CD4-positive, alpha-beta T cell treated with Interleukin-17A for 1 hour (primary cell): ENCODE data around the gene VWA3B.
"Not testable (repeated sequence)": the region's sequence is repeated elsewhere in the genome, so short reads cannot be mapped to it uniquely, and the experiment has no call there.

ENCODE experiments used
- DNase-seq: peaks from one replicate; pipeline ENCODE4 v3.0.0-alpha.2; 2020

VWA3B gene

DNA sequence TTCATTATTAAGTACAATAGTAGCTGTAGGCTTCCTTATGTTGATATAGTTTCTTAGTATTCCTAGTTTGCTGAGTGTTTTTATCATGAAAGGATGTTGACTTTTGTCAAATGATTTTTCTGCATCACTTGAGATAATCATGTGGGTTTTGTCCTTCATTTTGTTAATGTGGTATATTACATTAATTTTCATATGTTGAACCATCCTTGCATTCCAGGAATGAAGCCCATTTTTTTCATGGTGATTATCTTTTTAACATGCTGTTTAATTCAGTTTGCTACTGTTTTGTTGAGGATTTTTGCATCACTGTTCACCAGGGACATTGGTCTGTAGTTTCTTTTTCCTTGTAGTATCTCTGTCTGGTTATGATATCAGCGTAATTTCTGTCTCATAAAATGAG lies 176.4 kb downstream of the VWA3B start:
- DNase-seq, result no peak

DNA sequence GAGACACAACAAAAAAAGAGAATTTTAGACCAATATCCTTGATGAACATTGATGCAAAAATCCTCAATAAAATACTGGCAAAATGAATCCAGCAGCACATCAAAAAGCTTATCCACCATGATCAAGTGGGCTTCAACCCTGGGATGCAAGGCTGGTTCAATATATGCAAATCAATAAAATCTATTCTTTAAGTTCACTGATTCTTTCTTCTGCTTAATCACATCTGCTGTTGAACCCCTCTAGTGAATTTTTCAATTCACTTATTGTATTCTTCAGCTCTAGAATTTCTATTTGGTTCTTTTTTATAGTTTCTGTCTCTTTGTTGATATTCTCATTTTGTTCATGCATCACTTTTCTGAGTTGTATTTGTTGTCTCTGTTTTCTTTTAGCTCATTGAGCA lies 181.3 kb downstream of the VWA3B start:
- DNase-seq, result not testable (repeated sequence)

DNA sequence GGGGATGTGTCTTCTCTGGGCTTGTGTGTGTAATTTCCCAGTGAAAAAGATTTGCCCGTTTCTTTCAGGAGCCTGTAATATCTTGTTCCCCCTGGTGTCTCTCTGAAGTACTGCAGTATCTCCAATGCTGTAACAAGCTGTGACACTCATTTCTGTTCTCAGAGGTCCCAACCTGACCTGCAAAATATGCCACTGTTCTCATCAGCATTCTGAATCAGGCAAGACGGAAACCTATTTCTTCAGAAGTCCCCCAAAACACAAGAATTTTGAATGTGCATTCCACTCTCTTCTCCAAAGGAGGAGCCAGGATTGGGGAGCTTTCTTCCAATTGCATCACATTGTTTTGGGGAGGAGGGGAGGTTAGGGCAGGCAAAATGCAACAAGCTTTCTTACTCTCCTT lies 182.3 kb downstream of the VWA3B start:
- DNase-seq, result peak; percentile 31

DNA sequence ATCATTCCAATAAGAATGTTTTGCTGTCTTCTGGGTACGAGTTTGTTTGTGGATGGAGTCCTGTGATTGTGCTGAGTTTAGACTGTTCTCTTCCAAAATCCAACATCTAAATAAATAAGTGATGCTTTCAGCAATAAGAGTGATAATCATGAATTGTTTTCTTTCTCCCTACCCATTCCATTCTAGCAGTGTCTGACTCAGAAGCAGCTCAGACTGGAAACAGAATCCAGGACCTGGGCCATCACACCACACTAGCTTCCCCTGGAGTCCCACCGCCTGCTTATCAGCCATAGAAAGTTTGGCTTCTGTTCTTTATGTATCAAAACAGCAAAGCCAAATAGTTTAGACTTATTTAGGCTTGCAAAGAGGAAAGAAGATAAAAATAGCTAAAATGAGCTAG lies 182.9 kb downstream of the VWA3B start:
- no peak for DNase-seq

DNA sequence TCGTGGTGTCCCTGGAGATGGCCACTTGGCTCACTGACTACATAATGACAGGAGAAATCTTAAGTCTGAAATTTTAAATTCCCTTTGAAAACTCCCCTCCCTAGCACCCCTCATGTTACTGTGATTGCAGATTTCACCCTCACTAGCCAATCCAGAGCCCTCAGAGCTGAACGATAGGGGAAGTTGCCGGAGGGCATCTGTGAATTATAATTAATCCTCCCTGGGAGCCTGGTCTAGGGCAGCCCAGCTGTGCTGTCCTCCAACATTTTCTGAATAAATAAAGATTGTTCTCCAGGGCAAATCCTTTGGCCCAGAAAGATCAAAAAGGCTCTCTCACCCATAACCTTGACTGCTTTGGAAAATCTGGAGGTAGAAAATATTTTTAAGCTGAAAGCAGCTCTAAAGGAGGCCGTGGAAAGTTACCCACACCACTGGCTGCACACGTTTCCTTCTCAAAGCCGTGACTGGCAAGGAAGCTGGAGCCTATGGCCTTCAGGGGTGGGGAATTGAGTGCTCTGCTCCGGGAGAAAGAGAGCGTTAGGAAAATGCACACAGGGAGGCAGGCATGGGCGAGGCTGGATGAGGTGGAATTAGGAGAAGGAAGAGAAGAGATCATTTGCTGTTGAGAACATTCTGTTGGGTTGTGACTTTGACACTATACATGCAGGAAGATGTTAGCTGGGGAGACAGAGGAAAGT lies 190.3 kb downstream of the VWA3B start:
- no peak for DNase-seq

DNA sequence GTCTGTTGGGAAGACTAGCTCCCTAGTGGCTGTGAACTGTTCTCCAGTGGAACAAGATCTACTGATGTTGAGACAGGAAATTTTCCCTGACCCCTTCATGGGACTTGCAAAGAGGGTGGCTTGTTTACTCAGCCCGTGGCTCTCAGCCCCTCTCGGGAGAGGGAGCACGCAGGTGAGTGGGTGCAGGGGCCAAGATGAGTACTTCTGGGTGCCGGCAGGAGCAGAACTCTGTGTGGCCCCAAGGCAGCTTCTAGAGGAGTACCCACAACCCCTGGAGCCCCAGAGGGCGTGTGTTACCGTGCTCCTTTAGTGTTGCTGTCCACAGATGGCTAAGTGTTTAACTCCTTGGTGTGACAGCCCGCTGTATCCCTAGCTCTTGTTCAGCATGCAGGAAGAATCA lies 191.1 kb downstream of the VWA3B start:
- no peak for DNase-seq

DNA sequence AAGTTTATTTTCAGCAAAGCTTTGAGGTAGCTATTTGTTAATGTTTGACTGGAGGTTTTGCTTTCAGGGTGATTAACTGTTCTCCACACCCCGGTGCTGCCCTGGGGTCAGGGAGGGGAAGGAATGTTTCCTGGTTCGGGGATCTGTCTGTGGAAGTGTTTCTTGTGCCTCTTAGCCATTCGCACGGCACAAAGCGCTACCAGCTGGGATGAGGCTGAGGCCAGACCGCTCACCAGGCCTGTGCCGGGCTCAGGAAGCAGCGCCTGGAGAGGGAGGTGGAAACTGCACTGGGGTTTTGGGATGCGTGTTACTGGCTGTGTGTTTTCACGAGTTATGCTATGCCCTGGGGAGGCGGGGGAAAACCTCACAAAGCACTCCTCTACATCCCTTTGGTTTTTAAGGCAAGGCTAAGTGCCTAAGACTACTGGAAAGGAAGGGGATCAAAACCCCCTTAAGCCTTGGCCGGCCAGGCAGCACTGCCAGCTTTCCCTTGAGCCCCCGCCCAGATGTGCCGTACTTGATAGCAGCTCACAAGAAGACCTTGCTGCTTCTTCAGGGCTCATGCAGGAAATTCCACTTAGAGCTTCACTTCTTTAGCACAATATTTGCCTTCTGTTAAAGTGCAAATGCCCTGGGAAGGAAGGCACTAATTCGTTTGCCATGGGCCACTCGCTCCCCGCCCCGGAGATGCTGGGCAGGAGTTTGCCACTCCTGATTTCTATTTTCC lies 193.6 kb downstream of the VWA3B start:
- no peak for DNase-seq

DNA sequence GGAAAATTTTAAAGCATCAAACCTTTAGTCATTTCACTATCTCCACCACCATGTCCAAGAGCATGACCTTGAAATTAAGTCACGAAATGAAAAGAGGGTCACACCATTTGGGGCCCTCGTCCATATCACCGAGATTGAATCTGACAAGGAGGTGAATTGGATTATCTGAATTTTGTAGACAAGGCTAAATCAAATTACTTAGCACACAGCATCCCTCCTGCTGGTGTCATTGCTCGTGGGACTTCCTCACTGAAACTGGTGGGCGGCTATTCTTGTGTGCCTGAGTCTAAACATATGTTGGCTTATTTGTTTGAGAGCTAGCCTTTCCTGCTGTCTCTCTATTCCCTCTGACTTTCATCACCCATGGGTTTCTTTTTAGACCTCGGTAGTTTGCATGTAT lies 194.6 kb downstream of the VWA3B start:
- no peak for DNase-seq

DNA sequence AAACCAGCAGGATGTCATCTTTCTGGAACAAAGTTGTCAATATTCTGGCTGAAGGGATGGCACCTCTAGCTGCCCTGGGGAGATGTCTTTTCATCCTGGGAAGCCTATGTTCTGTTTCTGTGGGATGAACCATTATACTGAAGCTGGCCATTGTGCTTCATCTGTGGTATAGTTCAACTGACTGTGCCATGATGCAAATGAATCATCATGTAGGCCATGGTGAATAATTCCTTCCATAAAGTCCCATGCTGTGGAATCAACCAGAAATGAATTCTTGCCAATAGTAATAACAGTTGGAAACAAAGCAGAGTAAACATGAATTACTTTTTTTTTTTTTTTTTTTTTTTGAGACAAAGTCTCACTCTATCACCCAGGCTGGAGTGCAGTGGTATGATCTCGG lies 195.1 kb downstream of the VWA3B start:
- DNase-seq, result no peak

DNA sequence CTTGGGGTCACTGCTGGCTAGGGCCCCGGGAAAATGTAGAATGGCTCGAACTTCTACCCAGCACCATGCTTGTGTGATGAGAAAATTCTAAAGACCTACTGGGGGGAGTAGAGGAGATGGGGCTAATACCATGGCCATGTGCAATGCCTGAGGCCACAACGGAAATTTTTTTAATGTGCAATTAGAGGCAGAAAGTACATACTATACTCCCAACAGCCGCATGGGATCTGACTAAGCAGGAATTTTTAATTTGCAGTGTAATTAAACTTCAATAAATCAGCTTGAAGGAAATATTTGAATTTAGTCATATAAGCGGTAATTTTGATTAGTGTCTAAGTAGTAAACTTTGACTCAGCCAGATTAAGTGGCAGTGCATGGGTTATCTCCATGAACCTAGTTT lies 206.1 kb downstream of the VWA3B start:
- no peak for DNase-seq

DNA sequence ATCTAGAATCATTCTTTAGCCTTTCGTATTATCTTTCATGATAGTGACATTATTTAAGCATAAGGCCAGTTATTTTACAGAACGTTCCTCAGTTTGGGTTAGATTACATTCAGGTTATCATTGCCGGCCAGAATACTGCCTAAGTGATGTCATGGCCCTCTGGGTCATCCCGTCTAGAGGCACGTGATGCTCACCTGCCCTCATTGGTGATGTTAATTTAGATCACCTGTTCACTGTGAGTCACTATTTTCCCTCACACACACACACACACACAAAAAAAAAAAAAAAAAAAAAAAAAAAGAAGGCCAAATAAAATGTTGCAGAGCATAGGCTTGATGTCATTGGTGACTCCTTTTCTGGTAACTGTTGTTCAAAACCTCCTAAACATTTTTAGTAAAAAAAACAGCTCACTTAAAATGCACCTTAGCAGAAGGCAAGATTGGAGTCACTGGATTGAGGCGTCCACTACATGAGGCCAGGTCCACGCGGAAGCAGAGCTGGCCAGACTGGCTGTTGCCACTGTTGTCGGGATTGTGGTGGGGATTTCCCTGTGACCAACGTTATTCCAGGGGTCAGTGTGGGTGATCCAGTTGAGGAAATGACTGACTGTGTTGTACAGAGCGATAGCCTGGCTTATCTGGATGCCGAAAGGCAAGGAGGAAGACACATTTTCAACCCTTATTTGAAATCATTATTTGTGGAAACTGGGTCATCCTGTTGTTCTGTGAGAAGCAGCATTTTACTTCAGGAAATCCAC lies 207.1 kb downstream of the VWA3B start:
- DNase-seq, result no peak

DNA sequence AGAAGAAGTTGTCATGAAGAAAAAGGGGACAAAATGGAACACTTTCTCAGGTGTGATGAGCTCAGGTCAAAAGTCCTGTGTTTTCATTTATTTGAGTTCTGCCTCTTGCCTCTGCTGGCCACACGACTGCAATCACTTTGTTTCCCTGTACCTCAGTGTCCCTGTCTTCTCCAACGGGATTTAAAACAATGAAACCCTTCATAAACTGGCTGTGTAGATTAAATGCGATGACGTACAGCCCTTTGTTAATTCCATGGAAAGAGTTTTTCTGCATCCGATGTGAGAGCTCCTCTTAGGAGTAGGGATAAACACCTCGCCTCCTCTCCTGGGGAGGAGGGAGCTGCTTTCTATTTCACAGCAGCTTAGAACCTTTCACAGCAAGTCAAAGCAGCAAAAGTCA lies 207.7 kb downstream of the VWA3B start:
- no peak for DNase-seq

DNA sequence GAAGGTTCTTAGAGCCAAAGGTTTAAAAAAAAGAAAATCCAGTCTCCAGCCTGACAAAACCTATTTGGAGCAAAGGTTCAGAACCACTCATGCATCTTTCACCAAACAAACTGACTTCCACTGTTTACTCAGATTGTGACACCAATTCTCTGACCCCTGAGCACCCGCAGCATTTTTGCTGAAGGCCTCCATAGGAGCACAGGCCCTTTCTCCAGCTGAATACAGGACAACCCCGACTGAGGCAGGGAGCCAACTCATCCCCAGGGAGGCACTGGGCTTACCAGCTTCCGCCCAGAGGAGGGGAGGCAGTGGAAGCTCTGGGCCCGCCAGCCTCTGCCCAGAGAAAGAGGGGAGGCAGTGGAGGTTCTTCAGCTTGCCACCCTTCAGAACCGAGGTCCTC lies 208.3 kb downstream of the VWA3B start:
- no peak for DNase-seq

DNA sequence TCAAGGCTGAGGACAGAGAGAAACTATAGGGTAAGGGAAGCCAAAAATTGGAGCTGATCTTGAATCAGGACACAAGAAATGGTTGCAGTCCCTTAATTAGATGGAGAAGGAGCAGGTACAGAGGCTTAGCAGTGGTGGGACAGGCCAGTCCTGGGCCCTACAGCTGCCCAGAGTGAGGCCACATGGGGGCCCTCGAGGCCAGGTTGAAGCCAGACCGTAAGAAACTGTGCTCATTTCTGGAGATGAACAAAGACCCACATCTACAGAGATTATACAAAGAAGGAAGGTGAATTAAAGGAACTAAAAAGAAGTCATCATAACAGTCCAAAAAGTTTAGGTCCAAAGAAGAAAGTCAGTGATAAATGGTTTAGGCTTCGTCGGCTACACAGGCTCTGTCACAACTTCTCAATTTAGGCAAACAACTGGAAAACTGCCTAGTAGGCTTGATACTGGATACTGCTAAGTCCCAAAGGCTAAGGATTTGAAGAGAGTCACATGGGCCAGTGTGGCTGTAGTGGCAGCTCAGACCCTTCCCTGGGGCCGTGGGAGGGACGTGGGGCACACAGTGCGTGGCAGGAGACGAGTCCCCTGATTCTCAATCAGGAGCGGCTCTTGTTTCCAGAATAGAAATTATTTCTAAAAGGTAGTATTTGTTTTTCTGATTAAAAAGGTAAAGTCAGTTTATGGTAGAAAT lies 208.9 kb downstream of the VWA3B start:
- DNase-seq, result no peak

DNA sequence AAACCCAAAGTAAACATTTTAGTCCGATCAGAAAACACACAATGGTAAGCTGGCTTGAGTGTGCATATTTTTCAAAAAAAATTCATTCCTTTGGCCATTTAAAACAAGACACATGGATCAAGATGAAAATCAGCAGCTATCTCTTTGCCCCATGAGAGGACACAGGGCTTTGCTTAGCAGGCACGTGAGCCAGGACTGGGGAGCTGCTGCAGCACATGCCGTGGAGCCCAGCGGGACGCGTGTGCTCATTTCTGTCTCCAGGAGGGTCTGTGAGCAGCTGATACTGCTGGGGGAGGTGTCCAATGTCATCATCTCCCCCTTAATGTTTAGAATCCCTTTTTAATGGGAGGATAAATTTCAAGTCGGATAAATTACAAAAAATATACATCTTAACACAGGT lies 209.5 kb downstream of the VWA3B start:
- no peak for DNase-seq

DNA sequence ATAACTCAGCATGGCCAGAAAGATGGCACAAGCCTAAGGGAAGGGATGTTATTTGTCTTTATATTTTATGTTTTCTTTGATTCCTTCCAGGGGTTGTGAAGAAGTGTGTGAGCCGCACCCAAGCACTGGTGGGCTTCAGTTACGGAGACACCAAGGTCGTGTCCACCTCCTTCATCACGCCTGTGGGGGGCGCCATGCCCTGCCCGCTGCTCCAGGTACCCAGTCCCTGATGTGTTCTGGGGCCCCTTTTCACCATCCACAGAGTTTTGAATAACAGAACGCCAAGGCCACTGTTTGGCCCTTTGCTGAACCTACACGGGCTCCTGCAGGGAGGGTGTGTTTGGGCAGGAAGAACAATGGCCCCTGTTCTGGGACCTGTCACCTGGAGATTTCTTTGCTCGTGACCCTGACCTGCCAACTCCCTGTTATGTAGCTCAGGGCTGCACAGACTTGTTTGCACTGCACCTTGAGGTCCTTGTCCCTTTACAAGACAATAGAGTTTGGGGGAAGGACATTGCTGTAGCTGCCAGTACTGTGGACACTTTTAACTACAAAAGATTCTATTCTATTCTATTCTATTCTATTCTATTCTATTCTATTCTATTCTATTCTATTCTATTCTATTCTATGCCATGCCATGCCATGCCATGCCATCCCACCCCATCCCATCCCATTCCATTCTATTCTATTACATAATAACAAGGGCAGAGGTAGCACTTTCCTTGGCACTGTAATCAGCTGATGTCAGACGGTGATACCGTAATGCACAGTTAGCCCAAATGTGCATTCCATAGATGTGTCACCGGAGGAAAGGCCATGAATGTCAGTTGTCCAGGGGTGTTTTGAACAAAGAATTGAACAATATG lies 211.1 kb downstream of the VWA3B start:
- no peak for DNase-seq

DNA sequence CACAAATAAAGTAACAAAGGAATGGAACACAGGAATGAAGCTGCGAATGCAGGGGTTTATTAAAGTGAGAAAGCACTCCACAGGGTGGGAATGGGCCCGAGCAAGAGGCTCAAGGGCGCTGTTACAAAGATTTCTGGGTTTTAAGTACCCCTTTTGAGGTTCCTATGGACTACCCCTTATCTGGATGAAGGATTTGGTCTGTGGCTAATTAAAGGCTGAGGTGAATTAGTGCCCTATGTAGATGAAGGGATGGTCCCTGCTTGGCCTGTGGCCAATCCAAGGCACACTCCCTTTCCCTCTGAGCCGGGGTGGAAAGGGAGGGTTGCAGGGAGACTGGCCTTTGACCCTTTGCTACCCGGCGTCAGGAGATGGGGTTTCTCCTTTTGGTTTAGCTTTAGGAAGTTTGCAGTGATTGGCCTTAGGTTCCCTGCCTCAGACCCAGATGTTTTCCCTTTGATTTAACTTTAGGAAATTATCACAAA lies 211.8 kb downstream of the VWA3B start:
- DNase-seq, result no peak

DNA sequence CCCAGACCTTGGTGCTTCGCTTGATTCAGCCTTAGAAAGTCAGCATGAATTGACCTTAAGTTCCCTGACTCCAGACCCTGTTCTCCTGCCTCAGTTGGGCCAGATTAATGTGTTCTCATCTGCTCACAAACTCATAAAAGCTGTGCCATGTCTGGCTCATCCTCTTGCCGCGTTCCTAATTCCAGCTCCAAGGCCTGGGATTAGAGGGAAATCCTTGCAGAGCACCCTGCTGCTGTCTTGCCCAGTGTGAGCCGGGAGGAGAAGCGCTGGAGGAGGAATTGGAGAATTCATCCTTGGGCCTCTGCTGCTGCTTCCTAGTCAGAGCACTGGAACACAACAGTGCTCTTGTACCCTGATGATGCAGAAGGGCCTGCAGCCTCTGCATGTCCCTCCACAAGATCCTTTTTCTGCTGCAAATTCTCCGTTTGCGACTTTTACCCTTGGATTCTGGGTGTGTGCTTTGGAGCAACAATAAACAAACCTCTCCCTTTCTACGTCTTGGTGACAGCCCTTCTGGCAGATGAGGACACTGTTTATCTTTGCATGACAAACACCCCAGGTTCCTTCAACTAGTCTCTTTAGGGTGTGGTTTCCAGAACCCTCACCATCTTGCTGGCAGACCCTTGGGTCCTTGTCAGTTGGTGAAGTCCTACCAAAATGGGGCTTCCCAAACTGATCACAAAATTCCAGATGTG lies 212.4 kb downstream of the VWA3B start:
- DNase-seq, result no peak

DNA sequence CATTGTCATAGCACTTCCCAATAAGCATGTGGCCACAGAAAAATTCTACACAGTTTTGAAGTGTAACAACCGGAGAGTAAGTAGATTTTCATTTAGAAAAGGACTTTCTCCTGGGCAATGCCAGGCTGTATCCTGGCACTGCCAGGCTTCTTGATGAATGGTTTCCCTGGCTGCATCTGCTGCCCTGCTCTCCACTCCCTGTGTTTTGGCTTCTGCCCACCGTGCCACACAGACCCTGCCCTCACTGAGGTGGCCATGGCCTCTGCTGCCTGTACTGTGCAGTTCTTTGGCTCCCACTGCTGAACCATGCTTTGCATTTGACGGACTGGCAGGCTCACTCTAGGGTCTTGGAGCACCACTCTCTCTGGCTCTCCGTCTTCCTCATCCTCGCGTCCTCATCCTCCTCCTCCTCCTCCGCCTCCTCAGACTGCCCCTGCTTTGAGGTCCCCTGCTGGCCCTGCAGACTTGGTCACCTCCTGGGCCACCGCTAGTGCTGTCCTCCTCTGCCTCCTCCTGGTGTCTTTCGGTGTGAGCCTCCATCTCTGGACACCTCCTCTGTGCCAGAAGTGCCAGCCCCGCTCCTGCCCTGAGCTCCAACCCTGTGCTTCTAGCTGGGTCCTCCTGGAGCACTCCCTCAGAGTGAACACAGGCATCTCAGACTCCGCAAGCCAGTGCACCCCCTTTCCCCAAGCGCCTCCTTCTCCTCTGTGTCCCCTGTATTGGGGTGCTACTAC lies 213.3 kb downstream of the VWA3B start:
- DNase-seq, result no peak

DNA sequence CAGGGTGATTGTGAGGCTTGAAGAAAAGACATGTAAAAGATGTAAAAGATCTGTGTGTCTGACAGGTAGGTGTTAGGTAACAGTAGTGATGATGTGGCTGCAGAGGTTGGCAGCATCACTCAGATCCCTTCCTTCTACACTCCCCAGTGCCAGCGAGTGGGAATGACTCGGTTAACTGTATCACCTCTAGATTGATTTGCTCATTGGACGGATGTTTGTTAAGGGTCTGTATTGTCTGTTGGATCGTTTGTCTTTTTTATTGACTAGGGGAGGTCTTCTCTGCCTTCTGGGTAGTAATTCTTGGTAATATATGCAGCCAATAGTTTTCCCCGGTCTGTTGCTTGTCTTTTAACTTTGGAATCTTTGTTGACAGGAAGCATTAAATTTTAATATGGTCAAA lies 214.5 kb downstream of the VWA3B start:
- no peak for DNase-seq

DNA sequence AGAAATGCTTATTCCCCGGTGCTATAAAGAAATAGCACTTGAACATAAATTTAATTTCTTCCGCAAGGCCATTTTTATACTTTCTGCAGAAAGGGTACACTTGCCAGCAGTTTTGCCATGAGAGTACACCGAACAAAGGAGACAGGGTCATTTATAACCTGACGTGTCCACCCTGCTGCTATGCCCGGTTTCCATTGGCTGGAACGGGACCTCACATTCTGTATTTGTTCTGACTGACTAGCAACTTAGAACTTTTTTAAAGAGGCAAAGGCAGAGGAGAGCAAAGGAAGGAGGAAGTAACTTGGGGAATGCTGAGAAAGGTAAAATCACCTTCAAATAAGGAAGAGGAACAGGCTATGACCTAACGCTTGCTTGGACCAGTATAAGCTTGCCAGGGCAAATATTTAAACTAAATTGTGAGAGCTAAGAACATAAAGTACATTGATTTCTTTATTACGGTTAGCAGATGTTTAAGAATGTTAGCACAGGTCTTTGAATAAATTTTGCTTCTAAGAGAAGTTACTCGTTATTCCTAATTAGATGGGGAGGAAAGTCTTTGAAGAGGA lies 220.2 kb downstream of the VWA3B start:
- DNase-seq, result not testable (repeated sequence)
